ENCODE results near the gene ZNF236. TPM values are rescaled to one million over a fixed set of nuclear protein-coding genes. Genes with fewer than 3 reads are reported as not detected.
A peak's percentile ranks its signal among the peaks of the same experiment; 100 is the strongest.

Gene ZNF236
- total RNA-seq, 4 donors from 2014 or later: 13.4 to 38.0 (median 15.1) TPM

GRCh38 chr18:76999077-76999476, 176.7 kb downstream of the ZNF236 start:
- H3K27ac ChIP-seq: no peak overlapping the region
- H3K27me3 ChIP-seq: no peaks in the 10 kb centered on the region
- peaks cover 10% of the 10 kb centered on the region for H3K4me1 ChIP-seq
- WGBS: 86% methylated on average over 13 of the region's 13 CpGs
- TF ChIP-seq CTCF (IDR thresholded peaks at IDR 0.05): no peak
- no peak for TF ChIP-seq EP300 (IDR thresholded peaks at IDR 0.05)
- no peak for TF ChIP-seq POLR2A (IDR thresholded peaks at IDR 0.05)
- TF ChIP-seq POLR2AphosphoS5 (IDR thresholded peaks at IDR 0.05): no peak
- no peak overlapping the region for H3K4me3 ChIP-seq
- DNase-seq (ENCODE audit: low spot score in 2 of 2): peak in 1 of 2 donors; percentile 69
- H3K9me3 ChIP-seq: no peaks in the 10 kb centered on the region
- H3K36me3 ChIP-seq: no peaks in the 10 kb centered on the region

GRCh38 chr18:77000527-77000926, 178.2 kb downstream of the ZNF236 start:
- Histone ChIP-seq H3K27ac (no peak overlapping the region), H3K9me3 (no peaks in the 10 kb centered on the region), H3K4me3 (peak overlapping the region; percentile 20), H3K27me3 (no peaks in the 10 kb centered on the region), H3K4me1 (peaks cover 10% of the 10 kb centered on the region), H3K36me3 (peaks cover under 1% of the 10 kb centered on the region)
- WGBS: 14% methylated on average over 11 of the region's 11 CpGs
- DNase-seq (ENCODE audit: low spot score in 2 of 2): peak in 1 of 2 donors; percentile 78
- TF ChIP-seq EP300 (IDR thresholded peaks at IDR 0.05): no peak
- no peak for TF ChIP-seq POLR2AphosphoS5 (IDR thresholded peaks at IDR 0.05)
- no peak for TF ChIP-seq POLR2A (IDR thresholded peaks at IDR 0.05)
- TF ChIP-seq CTCF (IDR thresholded peaks at IDR 0.05): peak; percentile 87 to 98

GRCh38 chr18:77001041-77001440, 178.7 kb downstream of the ZNF236 start:
- TF ChIP-seq EP300 (IDR thresholded peaks at IDR 0.05) (no peak), CTCF (IDR thresholded peaks at IDR 0.05) (no peak), POLR2AphosphoS5 (IDR thresholded peaks at IDR 0.05) (no peak), POLR2A (IDR thresholded peaks at IDR 0.05) (no peak)
- DNase-seq (ENCODE audit: low spot score in 2 of 2): peak in 1 of 2 donors; percentile 79
- H3K27me3 ChIP-seq: no peaks in the 10 kb centered on the region
- H3K27ac ChIP-seq: no peak overlapping the region
- 87% methylated on average over 19 of the region's 19 CpGs for WGBS
- peak overlapping the region; percentile 20 for H3K4me3 ChIP-seq
- H3K9me3 ChIP-seq: no peaks in the 10 kb centered on the region
- peaks cover 3% of the 10 kb centered on the region for H3K36me3 ChIP-seq
- peaks cover 10% of the 10 kb centered on the region for H3K4me1 ChIP-seq

- Histone ChIP-seq H3K4me3 (no peak overlapping the region), H3K4me1 (peaks cover 10% of the 10 kb centered on the region), H3K27me3 (no peaks in the 10 kb centered on the region), H3K36me3 (peaks cover 3% of the 10 kb centered on the region), H3K27ac (no peak overlapping the region), H3K9me3 (no peaks in the 10 kb centered on the region)
- DNase-seq (ENCODE audit: low spot score in 2 of 2): peak in 1 of 2 donors; percentile 68
- TF ChIP-seq POLR2A (IDR thresholded peaks at IDR 0.05) (no peak), EP300 (IDR thresholded peaks at IDR 0.05) (no peak), CTCF (IDR thresholded peaks at IDR 0.05) (no peak), POLR2AphosphoS5 (IDR thresholded peaks at IDR 0.05) (no peak)
- WGBS: 92% methylated on average over 7 of the region's 7 CpGs
Observed at GRCh38 chr18:77001979-77002378, 179.6 kb downstream of the ZNF236 start.

- Histone ChIP-seq H3K27me3 (no peaks in the 10 kb centered on the region), H3K27ac (no peak overlapping the region), H3K9me3 (no peaks in the 10 kb centered on the region), H3K4me1 (peaks cover 12% of the 10 kb centered on the region), H3K36me3 (peaks cover 3% of the 10 kb centered on the region), H3K4me3 (no peak overlapping the region)
- DNase-seq (ENCODE audit: low spot score in 2 of 2): peak in 1 of 2 donors; percentile 24
- WGBS: 87% methylated on average over 10 of the region's 10 CpGs
- TF ChIP-seq EP300 (IDR thresholded peaks at IDR 0.05) (no peak), POLR2A (IDR thresholded peaks at IDR 0.05) (no peak), POLR2AphosphoS5 (IDR thresholded peaks at IDR 0.05) (no peak), CTCF (IDR thresholded peaks at IDR 0.05) (no peak)
Observed at GRCh38 chr18:77002496-77002895, 180.1 kb downstream of the ZNF236 start.

Data from suprapubic skin (tissue), 4 donors.